HG03460 (cell line): ENCODE data around the gene GRAMD4.
"Not testable (repeated sequence)": the region's sequence is repeated elsewhere in the genome, so short reads cannot be mapped to it uniquely, and the experiment has no call there.

ENCODE experiments used
- ATAC-seq: cut with Tn5 transposase; IDR thresholded peaks from one replicate; pipeline ENCODE4 v1.9.1; 2021; ENCODE audit not compliant: unreplicated experiment

Gene GRAMD4

GRCh38 chr22:46634973-46635685 lies 14.9 kb downstream of the GRAMD4 start:
- ATAC-seq = not testable (repeated sequence)

- no peak for ATAC-seq
Measured at GRCh38 chr22:46635756-46636155, 15.6 kb downstream of the GRAMD4 start.

DNA sequence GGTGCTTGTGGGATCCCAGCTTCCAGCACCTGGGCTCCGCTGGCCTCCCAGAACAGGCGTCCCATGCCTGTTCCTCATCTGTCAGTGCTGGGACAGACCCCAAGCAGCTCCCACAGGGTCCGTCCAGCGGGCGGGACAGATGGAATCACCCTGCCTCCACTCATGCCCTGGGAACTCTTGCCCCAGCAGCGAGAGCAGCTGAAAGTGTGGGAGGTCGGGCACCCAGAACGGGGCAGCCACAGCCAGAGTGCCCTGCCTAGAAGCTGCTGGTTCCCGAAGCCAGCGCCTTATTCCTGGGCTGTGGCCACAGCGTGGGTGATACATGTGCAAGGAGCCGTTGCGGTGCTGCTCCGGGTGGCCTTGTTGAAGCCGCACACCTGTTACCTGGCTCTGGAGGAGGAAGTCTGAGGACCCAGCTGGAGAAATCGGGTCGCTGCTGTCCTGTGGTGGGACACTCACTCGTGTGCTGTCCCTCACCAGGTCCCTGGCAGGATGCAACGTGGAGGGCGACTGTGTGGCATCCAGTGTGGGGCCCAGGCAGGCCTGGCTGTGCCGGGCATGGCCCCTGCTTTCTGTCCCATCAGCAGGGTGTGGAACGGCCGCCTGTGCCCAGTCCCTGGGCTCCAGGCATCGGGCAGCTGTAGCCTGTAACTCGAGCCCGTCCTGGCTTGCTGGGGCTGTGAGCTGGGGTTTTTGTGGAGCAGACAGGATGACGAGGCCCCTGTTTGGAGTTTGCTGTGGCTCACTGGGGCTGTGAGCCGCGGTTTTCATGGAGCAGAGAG lies 16.2 kb downstream of the GRAMD4 start:
- ATAC-seq = no peak

GRCh38 chr22:46637711-46638600 lies 17.8 kb downstream of the GRAMD4 start:
- no peak for ATAC-seq

DNA sequence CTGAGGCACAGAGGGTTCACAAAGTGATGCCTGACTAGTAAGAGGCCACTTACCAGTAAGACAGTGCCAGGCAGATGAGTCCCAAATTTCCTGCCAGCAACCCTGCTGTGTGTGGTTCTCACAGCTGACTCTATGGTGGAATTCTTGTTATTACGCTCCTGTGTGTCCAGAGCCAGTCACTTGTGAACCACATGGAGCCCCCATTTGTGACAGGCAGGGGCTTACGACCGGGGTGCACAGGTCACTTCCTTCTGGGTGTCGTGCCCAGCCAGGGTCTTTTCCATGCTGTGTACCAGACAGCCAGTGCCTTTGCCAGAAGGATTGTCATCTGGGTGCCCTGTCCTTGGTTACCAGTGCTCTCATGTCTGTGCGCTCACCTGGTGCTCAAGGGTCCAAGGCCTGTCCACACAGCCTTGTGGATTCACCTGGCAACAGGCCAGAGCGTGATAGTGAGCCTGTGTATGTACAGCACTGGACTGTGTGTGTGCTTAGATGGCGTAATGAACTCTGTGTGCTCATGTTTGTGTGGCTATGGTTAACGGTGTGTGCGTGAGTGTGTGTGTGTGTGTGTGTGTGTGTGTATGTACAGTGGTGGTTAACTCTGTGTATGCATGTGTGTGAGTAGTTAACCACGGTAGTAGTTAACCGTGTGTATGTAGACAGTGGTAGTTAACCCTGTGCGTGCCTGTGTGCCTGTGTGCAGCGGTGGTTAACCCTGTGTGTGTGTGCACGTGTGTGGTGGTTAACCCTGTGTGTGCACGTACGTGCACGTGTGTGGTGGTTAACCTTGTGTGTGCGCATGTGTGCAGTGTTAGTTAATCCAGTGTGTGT lies 18.6 kb downstream of the GRAMD4 start:
- ATAC-seq = no peak

DNA sequence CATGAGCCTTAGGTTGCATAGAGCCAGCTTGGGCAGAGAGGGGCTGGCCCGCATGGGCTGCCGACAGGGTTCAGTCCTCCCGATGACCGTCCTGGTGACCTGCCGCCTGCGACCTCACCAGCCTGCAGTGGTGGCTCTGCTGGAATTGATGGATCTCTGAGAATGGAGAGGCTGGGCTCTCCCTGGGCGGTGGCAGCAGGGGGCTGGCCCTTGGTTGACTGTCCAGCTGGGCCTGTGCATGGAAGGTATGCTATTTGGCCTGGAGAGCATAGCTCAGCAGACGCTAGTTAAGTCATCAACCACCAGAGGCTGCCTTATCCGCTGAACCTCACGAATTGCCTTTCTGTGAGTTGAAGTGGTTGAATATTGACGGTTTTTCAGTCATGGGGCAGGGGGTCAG lies 19.7 kb downstream of the GRAMD4 start:
- no peak for ATAC-seq

- no peak for ATAC-seq
Measured at GRCh38 chr22:46640293-46641055, 20.3 kb downstream of the GRAMD4 start.

DNA sequence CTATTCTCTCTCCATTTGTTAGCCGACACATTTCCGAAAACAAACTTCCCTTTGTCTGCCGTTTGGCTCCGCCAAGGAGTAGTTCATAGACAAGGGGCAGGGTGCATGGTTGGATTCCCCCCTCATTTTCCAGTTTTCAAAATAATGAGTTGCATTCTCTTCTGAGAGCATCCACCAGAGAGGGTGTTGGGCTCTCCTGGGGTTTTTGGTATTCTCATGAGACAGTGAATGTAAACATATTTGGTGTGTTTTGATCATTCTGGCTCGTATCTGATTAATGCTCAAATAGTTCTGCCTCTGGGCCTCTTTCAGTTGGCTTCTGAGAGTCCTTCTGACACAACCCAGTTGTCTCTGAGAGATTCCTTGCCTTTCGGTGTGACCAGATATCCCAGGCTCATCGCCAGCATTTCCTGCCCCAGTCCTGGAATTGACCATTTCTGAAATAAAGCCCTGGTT lies 21.7 kb downstream of the GRAMD4 start:
- no peak for ATAC-seq

DNA sequence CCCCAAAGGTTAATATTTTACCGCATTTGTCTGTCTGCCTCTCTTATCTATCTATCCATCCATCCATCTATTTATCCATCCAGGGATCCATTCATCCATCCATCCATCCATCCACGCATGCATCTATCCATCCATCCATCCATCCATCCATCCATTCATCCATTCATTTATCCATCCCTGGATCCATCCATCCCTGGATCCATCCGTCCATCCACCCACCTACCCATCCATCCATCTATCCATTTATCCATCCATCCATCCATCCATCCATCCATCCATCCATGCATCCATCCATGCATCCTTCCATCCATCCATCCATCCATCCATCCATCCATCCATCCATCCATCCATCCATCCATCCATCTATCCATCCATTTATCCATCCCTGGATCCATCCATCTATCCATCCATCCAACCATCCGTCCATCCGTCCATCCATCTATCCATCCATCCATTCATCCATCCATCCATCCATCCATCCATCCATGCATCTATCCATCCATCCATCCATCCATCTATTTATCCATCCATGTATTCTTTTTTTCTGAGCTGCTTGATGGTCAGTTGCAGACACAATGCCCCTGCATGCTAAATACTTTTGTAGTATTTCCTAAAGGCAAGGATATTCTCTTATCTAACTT lies 22.8 kb downstream of the GRAMD4 start:
- not testable (repeated sequence) for ATAC-seq

GRCh38 chr22:46646531-46647215 lies 26.5 kb downstream of the GRAMD4 start:
- ATAC-seq = no peak

GRCh38 chr22:46648225-46648820 lies 28.1 kb downstream of the GRAMD4 start:
- not testable (repeated sequence) for ATAC-seq

DNA sequence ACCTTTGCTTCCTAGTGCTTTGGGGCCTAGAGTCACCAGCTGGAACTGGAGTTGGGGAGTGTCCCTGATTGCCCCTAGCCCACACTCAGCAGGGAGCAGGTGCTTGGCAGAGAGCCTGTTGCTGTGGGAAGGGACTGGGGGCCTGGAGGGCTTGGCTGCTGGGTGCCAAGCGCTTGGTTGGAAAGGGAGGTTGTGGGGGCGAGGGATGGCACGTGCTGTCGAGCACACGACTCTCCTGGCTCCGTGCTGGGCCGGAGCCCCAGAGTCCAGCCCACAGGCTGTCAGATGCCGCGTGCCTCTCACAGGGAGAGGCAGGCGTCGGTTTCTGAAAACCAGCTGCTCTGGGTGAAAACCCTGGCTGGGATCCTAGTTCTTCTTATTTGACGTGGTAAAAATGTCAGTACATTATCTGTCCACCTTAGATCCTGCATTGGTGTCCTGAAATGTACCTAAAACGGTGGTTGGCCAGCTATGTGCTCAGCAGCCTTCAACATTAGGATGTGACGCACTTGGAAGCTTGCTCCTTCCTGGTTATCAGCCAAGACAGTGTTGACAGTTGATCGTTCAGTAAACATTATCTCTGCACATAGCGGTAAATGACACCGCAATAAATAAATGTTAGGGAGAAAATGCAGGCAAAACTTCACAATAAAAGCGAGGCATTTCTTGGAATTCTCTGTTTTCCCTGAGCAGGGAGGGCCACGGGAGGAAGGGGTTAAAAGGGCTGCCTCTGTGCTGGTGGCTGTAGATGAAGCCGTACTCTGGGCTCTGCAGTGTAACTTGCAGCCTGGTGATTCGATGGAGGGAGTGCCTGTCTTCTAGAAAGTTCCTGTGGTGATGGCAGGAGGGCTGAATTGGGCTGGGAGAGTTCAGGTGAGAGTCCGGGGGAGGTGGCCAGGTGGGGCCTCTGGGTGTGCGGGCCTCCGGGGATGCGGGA lies 29.2 kb downstream of the GRAMD4 start:
- no peak for ATAC-seq

- ATAC-seq = no peak
Measured at GRCh38 chr22:46650078-46650810, 30.1 kb downstream of the GRAMD4 start.

DNA sequence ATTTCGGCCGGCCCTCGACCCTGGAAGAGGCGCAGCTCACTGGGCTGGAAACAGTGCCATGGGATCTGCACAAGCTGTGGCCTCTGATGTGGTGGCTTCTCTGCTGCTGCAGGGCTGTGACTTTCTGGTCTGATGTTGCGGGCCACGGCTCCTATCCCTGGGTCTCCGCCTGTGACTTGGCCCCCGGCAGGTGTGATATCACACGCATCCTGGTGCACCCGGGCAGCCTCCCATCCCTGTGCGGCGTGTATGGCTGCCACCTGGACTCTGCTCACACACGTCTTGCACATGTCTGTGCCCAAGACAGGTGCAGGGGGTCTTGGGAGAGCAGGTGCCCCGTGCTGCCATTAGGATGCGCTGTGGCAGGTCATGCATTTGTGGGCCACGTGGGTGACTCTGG lies 31.1 kb downstream of the GRAMD4 start:
- ATAC-seq = no peak

DNA sequence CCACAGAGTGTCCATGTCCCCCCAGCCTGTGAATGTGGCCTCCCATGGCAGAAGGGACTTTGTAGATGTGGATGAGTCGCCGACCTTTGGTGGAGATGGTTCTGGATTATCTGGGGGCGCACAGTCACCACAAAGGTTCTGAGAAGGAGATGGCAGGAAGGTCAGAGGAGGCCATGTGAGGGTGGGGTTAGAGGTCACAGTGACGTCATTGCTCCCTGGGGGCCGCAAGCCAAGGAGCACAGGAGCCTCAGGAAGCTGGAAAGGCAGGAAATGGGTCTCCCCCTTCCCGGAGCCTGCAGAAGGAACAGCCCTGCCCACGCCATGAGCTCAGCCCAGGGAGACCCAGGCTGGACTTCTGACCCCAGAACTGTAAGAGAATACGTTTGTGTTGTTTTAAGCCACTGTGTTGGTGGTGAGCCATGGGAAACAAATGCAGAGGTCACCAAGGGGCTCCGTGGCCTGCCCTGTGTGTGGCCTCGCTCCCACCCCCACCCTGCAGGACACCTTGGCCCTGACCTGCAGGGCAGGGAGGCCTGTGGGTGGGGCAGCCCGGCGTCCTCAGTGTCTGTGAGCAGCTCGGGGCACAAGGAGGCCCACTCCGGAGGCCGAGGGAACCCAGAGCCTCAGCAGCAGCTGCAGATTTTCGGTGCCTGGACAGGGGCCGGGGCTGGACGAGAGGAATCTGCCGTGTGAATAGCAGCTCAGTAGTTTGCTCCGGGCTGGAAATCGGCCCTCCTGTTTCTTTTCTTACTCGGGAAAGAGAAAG lies 32.1 kb downstream of the GRAMD4 start:
- no peak for ATAC-seq

- ATAC-seq = no peak
Measured at GRCh38 chr22:46652847-46653331, 32.7 kb downstream of the GRAMD4 start.
